ENCODE measurements around the gene NMNAT2. TPM values are rescaled to one million over a fixed set of nuclear protein-coding genes. Genes with fewer than 3 reads are reported as not detected.

The NMNAT2 gene
- total RNA-seq, 2 donors from 2014 or later: 1.0 to 1.3 TPM

DNA sequence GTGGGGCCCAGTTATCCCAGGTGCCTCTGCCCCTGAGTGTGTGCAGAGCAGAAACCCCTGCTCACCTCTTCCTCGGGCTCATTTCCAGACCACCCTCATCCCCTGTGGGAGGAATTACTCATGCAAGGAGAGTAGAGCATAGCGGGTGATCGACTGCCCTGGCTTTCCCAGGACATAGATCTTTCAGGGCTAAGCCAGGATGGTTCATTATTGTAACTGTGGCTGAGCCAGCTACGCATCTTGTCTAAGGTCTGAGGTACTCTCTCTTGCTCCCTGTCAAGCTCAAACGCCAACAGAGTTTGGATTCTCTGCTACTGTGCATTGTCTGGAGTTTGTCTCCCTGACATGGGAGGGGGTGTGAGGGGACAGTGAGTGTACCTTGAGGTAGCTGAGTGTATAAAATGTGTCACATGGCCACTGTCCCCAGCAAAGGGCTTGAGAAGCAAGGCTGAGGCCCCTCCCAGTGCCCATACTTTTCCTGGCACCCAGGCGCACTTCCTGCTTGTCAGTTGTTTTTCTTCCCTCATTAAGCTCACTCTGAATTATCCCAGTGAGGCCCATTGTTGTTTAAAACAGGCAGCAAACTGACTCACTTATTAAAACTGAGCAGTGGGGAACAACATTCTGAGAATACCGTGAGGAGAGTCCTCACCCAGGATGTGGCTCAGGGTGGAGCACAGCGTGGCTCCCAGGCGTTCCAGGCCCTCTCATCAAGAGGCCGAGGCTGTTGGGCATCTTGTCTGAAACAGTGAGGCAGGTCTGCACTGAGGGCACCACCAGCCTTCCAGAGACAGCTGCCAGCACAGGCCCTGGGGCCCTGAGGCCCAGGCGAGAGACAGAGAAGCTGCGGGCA is 139.2 kb downstream of the NMNAT2 start:
- no peak for ATAC-seq
- H3K4me1 ChIP-seq: peaks cover 21% of the 10 kb centered on the region

DNA sequence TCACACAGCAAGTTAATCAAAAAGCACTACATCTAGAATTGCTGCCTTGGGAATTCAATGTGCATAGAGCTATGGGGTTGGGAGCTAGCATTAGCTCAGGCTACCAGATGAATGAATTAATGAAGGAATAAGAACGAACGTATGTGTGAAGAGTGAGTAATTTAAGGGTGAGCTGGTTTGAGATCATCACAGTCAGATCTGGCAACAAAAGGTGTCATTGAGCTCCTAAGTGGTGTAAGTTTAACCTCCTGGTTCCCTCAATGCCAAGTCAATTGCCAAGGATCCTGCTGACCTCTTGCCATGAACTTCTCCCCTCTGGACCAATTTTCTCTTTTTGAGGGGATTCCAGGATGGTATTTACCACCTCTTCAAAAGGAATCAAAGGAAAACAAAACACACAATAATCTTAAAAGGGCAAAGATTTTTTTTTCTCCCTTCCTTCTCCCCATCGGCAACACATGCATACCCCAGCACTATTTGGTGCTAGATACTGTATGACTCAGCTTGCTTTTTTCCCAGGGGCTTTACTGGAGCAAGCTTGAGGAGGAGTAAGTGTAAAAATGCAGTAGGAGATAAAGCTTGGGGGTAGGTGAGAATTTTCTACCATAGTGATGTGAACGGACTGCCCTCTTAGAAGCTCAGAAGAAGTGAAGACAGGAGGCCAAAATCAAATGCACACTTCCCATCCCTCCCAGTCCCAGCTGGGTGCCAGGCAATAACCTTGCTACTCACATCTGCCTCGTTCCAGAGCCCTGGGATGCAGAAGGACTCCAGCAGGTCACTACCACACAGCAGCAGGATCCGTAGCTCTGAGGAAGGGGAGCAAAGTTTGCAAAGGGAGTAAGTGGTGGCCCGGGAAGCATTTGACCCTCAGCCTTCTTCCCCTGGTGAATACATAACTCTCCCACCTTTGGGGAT is 140.1 kb downstream of the NMNAT2 start:
- peaks cover 18% of the 10 kb centered on the region for H3K4me1 ChIP-seq
- no peak for ATAC-seq
- no peaks in the 10 kb centered on the region for H3K27me3 ChIP-seq
- no peak for DNase-seq
- WGBS, 2 donors: 50 to 56% methylated on average over 7 of the region's 7 CpGs
- intact Hi-C loops (cut with DNase I): loop anchor here (5.0 kb wide), 1 partner anchor 44 kb away; no protein-coding TSS in a partner anchor
- no peak overlapping the region for H3K27ac ChIP-seq
- H3K4me3 ChIP-seq: no peak overlapping the region
- TF ChIP-seq, protein P1, sequence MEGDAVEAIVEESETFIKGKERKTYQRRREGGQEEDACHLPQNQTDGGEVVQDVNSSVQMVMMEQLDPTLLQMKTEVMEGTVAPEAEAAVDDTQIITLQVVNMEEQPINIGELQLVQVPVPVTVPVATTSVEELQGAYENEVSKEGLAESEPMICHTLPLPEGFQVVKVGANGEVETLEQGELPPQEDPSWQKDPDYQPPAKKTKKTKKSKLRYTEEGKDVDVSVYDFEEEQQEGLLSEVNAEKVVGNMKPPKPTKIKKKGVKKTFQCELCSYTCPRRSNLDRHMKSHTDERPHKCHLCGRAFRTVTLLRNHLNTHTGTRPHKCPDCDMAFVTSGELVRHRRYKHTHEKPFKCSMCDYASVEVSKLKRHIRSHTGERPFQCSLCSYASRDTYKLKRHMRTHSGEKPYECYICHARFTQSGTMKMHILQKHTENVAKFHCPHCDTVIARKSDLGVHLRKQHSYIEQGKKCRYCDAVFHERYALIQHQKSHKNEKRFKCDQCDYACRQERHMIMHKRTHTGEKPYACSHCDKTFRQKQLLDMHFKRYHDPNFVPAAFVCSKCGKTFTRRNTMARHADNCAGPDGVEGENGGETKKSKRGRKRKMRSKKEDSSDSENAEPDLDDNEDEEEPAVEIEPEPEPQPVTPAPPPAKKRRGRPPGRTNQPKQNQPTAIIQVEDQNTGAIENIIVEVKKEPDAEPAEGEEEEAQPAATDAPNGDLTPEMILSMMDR (IDR thresholded peaks at IDR 0.05): no peak
- no peak for TF ChIP-seq POLR2A (IDR thresholded peaks at IDR 0.05)
- no peaks in the 10 kb centered on the region for H3K9me3 ChIP-seq
- no peaks in the 10 kb centered on the region for H3K36me3 ChIP-seq (replicated peaks in 1 of 2; ENCODE audit: insufficient read depth in 1 of 2, low read depth in 2 of 2)

More for the DNA sequence above, 139.2 kb downstream of the NMNAT2 start:
- H3K4me3 ChIP-seq: no peak overlapping the region
- no peaks in the 10 kb centered on the region for H3K27me3 ChIP-seq
- DNase-seq: no peak
- no peaks in the 10 kb centered on the region for H3K9me3 ChIP-seq
- WGBS, 2 donors: 66 to 83% methylated on average over 6 to 12 of the region's 12 CpGs
- peak overlapping the region in 1 of 4 donors; percentile 39 for H3K27ac ChIP-seq
- intact Hi-C loops (cut with DNase I): loop anchor here (5.0 kb wide), 1 partner anchor 43 kb away; no protein-coding TSS in a partner anchor
- no peaks in the 10 kb centered on the region for H3K36me3 ChIP-seq (replicated peaks in 1 of 2; ENCODE audit: insufficient read depth in 1 of 2, low read depth in 2 of 2)
- TF ChIP-seq POLR2A (IDR thresholded peaks at IDR 0.05): no peak
- TF ChIP-seq, protein P1 (IDR thresholded peaks at IDR 0.05): no peak

DNA sequence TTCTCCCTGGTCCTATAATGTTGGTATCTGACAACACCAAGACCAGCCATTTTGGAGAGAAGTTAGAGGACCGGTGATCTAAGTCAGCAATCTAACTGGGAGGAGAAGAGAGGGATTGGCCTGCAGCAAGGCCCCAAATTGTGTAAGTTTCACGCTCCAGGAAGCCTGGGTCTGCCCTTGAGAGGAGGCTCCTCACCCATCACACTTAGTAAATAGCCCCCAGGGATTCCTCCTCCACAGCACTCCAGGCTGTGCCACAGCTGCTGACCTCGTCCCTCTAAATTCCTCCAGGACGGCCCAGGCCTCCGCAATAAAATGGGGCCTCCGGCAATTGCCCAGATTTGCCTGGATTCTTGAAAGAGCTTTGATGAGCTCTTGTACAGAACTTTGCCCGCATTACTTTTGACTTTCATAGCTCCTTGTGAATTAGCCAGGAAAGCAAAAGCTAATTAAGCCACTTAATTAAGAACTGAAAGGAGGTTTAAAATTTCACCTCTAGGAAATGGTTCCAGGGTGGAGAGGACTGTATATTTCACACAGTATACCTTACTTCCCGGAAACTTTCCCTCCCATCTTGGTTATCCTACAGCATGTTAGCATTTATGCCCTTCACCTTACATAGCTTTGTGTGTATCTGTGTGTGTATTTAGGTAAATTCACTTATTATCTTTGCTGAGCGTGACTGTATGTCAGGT is 141.6 kb downstream of the NMNAT2 start:
- intact Hi-C loops (cut with DNase I): loop anchor here (5.0 kb wide), 1 partner anchor 46 kb away; no protein-coding TSS in a partner anchor

DNA sequence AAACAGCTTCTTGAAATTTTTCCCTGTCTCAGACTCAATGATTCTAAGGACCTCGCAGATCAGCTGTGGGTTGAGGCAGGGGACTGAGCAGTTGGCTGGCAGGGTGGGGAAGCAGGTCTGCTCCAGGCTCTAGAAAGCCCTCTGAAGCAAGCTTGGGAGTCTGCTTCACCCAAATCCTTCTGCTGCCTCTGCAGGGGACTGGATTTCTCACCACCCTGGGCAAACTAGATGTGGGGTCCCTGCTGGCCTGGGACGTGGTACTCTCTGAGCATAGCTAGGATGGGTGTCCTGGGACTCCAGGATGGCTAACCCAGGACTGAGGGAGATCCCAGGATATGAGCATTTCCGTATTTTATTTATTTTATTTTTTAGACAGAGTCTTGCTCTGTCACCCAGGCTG is 142.9 kb downstream of the NMNAT2 start:
- no peak overlapping the region for H3K4me3 ChIP-seq
- no peaks in the 10 kb centered on the region for H3K9me3 ChIP-seq
- no peaks in the 10 kb centered on the region for H3K4me1 ChIP-seq
- 76 to 77% methylated on average over 3 of the region's 3 CpGs for WGBS, 2 donors
- intact Hi-C loops (cut with DNase I): loop anchor here (5.0 kb wide), 1 partner anchor 47 kb away; no protein-coding TSS in a partner anchor
- ATAC-seq (no peak), DNase-seq (no peak)
- TF ChIP-seq, protein P1 (IDR thresholded peaks at IDR 0.05): no peak
- no peak overlapping the region for H3K27ac ChIP-seq
- H3K36me3 ChIP-seq (replicated peaks in 1 of 2; ENCODE audit: insufficient read depth in 1 of 2, low read depth in 2 of 2): no peaks in the 10 kb centered on the region
- H3K27me3 ChIP-seq: no peaks in the 10 kb centered on the region

More for the DNA sequence above, 141.6 kb downstream of the NMNAT2 start:
- no peak for TF ChIP-seq POLR2A (IDR thresholded peaks at IDR 0.05)
- TF ChIP-seq, protein P1 (IDR thresholded peaks at IDR 0.05): no peak
- ATAC-seq: no peak
- no peaks in the 10 kb centered on the region for H3K27me3 ChIP-seq
- no peak for DNase-seq
- H3K4me1 ChIP-seq: peaks cover 4% of the 10 kb centered on the region
- H3K36me3 ChIP-seq (replicated peaks in 1 of 2; ENCODE audit: insufficient read depth in 1 of 2, low read depth in 2 of 2): no peaks in the 10 kb centered on the region
- H3K9me3 ChIP-seq: no peaks in the 10 kb centered on the region
- WGBS, 2 donors: 87 to 88% methylated on average over 9 of the region's 9 CpGs
- H3K4me3 ChIP-seq: no peak overlapping the region
- H3K27ac ChIP-seq: no peak overlapping the region

All from body of pancreas (tissue), 4 donors.